Activated T-helper 1 cell treated with Interleukin-2 at 50 U/mL for 16 hours (primary cell): ENCODE results near the gene NAV1.
"Not testable (repeated sequence)": the region's sequence is repeated elsewhere in the genome, so short reads cannot be mapped to it uniquely, and the experiment has no call there.

ENCODE experiments used
- DNase-seq: peaks from one replicate; pipeline ENCODE4 v3.0.0-alpha.2; 2020; ENCODE audit warnings: low read depth

Gene NAV1

GRCh38 chr1:201566529-201566823 is 27.5 kb downstream of the NAV1 start:
- no peak for DNase-seq

- no peak for DNase-seq
Measured at GRCh38 chr1:201566933-201567801, 28.2 kb downstream of the NAV1 start.

- DNase-seq: no peak
Measured at GRCh38 chr1:201568265-201568664, 29.3 kb downstream of the NAV1 start.

GRCh38 chr1:201568859-201569294 is 29.9 kb downstream of the NAV1 start:
- no peak for DNase-seq

- DNase-seq: no peak
Measured at GRCh38 chr1:201570181-201570885, 31.4 kb downstream of the NAV1 start.

- no peak for DNase-seq
Measured at GRCh38 chr1:201570886-201571624, 32.1 kb downstream of the NAV1 start.

- no peak for DNase-seq
Measured at GRCh38 chr1:201573030-201573429, 34.1 kb downstream of the NAV1 start.

GRCh38 chr1:201573923-201574322 is 35.0 kb downstream of the NAV1 start:
- no peak for DNase-seq

GRCh38 chr1:201575912-201576311 is 37.0 kb downstream of the NAV1 start:
- no peak for DNase-seq

- DNase-seq: no peak
Measured at GRCh38 chr1:201576914-201577313, 38.0 kb downstream of the NAV1 start.

GRCh38 chr1:201578008-201578888 is 39.3 kb downstream of the NAV1 start:
- DNase-seq: no peak

GRCh38 chr1:201581371-201581770 is 42.4 kb downstream of the NAV1 start:
- not testable (repeated sequence) for DNase-seq

GRCh38 chr1:201582705-201583442 is 43.9 kb downstream of the NAV1 start:
- no peak for DNase-seq

GRCh38 chr1:201583663-201584062 is 44.7 kb downstream of the NAV1 start:
- no peak for DNase-seq

- DNase-seq: no peak
Measured at GRCh38 chr1:201584471-201585092, 45.7 kb downstream of the NAV1 start.

GRCh38 chr1:201585093-201585483 is 46.2 kb downstream of the NAV1 start:
- no peak for DNase-seq

- DNase-seq: no peak
Measured at GRCh38 chr1:201585901-201586300, 47.0 kb downstream of the NAV1 start.

- no peak for DNase-seq
Measured at GRCh38 chr1:201586806-201587205, 47.9 kb downstream of the NAV1 start.

- DNase-seq: no peak
Measured at GRCh38 chr1:201587729-201588128, 48.8 kb downstream of the NAV1 start.
